HCT116 (cell line): ENCODE results near the gene GFY. TPM values are rescaled to one million over a fixed set of nuclear protein-coding genes. Genes with fewer than 3 reads are reported as not detected.

Source experiments
- ATAC-seq: fragments of 200-7000 bp; cut with Tn5 transposase; 2 replicates; pipeline ENCODE4 v1.9.1; 2020; ENCODE audit warnings: mild to moderate bottlenecking, moderate library complexity
- BruUV-seq: library from RNA; stranded (reverse); fragments of 400-500 nt; replicated peaks from 2 replicates; lab custom pipeline; 2021; lab: Mats Ljungman, UMichigan
- CTCF ChIA-PET: fragments of 300-600 bp; sonication (Branson Sonifier 250); formaldehyde crosslinking; loops from one replicate; lab custom pipeline; 2021; ENCODE audit warnings: antibody characterized with exemption; lab: Charles Lee
- POLR2A ChIA-PET: fragments of 300-600, 350-600 bp; sonication (Branson Sonifier 250); formaldehyde crosslinking; loops from one replicate; lab custom pipeline; 2021; ENCODE audit warnings: antibody characterized with exemption; lab: Charles Lee
- RAD21 ChIA-PET, 2 experiments: fragments of 300-600 bp; sonication (Branson Sonifier 250); formaldehyde crosslinking; loops; one replicate each; lab custom pipeline; 2023; ENCODE audit warnings: low total read pairs in 2 of 2; ENCODE audit not compliant: uncharacterized antibody in 2 of 2, unreplicated experiment in 2 of 2, low non-redundant PET in 1 of 2; lab: Charles Lee
- DNase-seq: peaks from one replicate; pipeline ENCODE4 v3.0.0-alpha.2; 2010; ENCODE audit warnings: low read depth, low spot score
- H2AFZ ChIP-seq: fragments of 200-600 bp; shearing (Covaris generic), sonication (generic); 2 replicates; pipeline ENCODE4 v1.6.1; 2017; ENCODE audit warnings: low read depth, mixed run types, mixed read lengths, antibody characterized with exemption, low read length; ENCODE audit not compliant: poor library complexity, severe bottlenecking
- H3K27ac ChIP-seq: 2 replicates; pipeline ENCODE4 v1.5.1; 2012; ENCODE audit warnings: low read depth, low read length
- H3K27me3 ChIP-seq: fragments of 200-600 bp; sonication (generic); 2 replicates; pipeline ENCODE4 v1.6.1; 2016; ENCODE audit warnings: mixed run types, low read length, mixed read lengths; ENCODE audit not compliant: insufficient read depth
- H3K36me3 ChIP-seq, 2 experiments: fragments of 200-500 bp in 1 of 2; fragments of 200-600 bp in 1 of 2; sonication (Bioruptor generic) in 1 of 2; sonication (generic) in 1 of 2; 2 replicates each; pipeline versions ENCODE4 v1.5.1 to v1.6.1; 2014 to 2016; ENCODE audit warnings: low read length in 2 of 2, inconsistent platforms in 1 of 2, mixed read lengths in 1 of 2, mixed run types in 1 of 2; ENCODE audit not compliant: insufficient read depth in 2 of 2, control insufficient read depth in 1 of 2
- H3K4me1 ChIP-seq, 2 experiments: fragments of 200-600 bp in 1 of 2; sonication (generic) in 1 of 2; 2 replicates each; pipeline versions ENCODE4 v1.5.1 to v1.6.1; 2012 to 2017; ENCODE audit warnings: low read length in 2 of 2, inconsistent platforms in 1 of 2, mild to moderate bottlenecking in 1 of 2, mixed read lengths in 1 of 2, mixed run types in 1 of 2, moderate library complexity in 1 of 2; ENCODE audit not compliant: insufficient read depth in 2 of 2, control insufficient read depth in 1 of 2
- H3K4me2 ChIP-seq: fragments of 200-600 bp; sonication (generic); 2 replicates; pipeline ENCODE4 v1.6.1; 2017; ENCODE audit warnings: mixed run types, low read length, mixed read lengths
- H3K4me3 ChIP-seq, 2 experiments: fragments of 200-600 bp in 1 of 2; sonication (generic) in 1 of 2; replicated peaks in 1 of 2; 2 replicates each; pipeline ENCODE4 v1.5.1; 2011 to 2016; ENCODE audit warnings: low read length in 2 of 2, control low read depth in 1 of 2, low read depth in 1 of 2, mild to moderate bottlenecking in 1 of 2, mixed read lengths in 1 of 2, mixed run types in 1 of 2
- H3K79me2 ChIP-seq: fragments of 200-600 bp; sonication (generic); 2 replicates; pipeline ENCODE4 v1.6.1; 2017; ENCODE audit warnings: mild to moderate bottlenecking, mixed run types, low read length, moderate library complexity, mixed read lengths; ENCODE audit not compliant: insufficient read depth
- H3K9ac ChIP-seq: fragments of 200-600 bp; sonication (generic); 2 replicates; pipeline ENCODE4 v1.6.1; 2016; ENCODE audit warnings: low read length, mixed read lengths
- H3K9me2 ChIP-seq: fragments of 200-600 bp; sonication (generic), shearing (Covaris generic); 2 replicates; pipeline ENCODE4 v1.6.1; 2017; ENCODE audit warnings: mixed run types, mild to moderate bottlenecking, moderate library complexity; ENCODE audit not compliant: insufficient read depth
- H3K9me3 ChIP-seq, 2 experiments: fragments of 200-500 bp in 1 of 2; fragments of 200-600 bp in 1 of 2; sonication (Bioruptor generic) in 1 of 2; sonication (generic) in 1 of 2; 2 replicates each; pipeline ENCODE4 v1.6.1; 2014 to 2017; ENCODE audit warnings: low read length in 2 of 2, mixed read lengths in 2 of 2, inconsistent platforms in 1 of 2, low read depth in 1 of 2, mild to moderate bottlenecking in 1 of 2, mixed run types in 1 of 2, moderate library complexity in 1 of 2; ENCODE audit not compliant: control insufficient read depth in 1 of 2, insufficient read depth in 1 of 2
- H4K20me1 ChIP-seq: fragments of 200-600 bp; sonication (generic), shearing (Covaris generic); 2 replicates; pipeline ENCODE4 v1.6.1; 2017; ENCODE audit warnings: mixed run types, mild to moderate bottlenecking, moderate library complexity; ENCODE audit not compliant: insufficient read depth
- CEBPB ChIP-seq: IDR thresholded peaks from 2 replicates; pipeline ENCODE4 v1.6.1; 2012; ENCODE audit warnings: low read depth
- EGR1 ChIP-seq: IDR thresholded peaks from 2 replicates; pipeline ENCODE4 v1.6.1; 2012; ENCODE audit warnings: low read depth
- EZH2 ChIP-seq: fragments of 200-600 bp; sonication (generic); IDR thresholded peaks from 2 replicates; pipeline ENCODE4 v1.6.1; 2017; ENCODE audit warnings: antibody characterized with exemption, mixed run types
- EZH2phosphoT487 ChIP-seq: fragments of 200-600 bp; IDR thresholded peaks from 2 replicates; pipeline ENCODE4 v1.6.1; 2018; ENCODE audit warnings: antibody characterized with exemption, borderline replicate concordance
- FOSL1 ChIP-seq: IDR thresholded peaks from 2 replicates; pipeline ENCODE4 v1.6.1; 2012; ENCODE audit warnings: low read depth
- POLR2A ChIP-seq: IDR thresholded peaks from 2 replicates; pipeline ENCODE4 v1.7.0; 2011; ENCODE audit warnings: borderline replicate concordance; ENCODE audit not compliant: insufficient read depth, insufficient read length; ENCODE audit errors: extremely low read depth
- YY1 ChIP-seq: IDR thresholded peaks from 2 replicates; pipeline ENCODE4 v1.6.1; 2011; ENCODE audit warnings: low read length, low read depth, moderate library complexity, mild to moderate bottlenecking; ENCODE audit not compliant: insufficient replicate concordance; ENCODE audit errors: extremely low read depth
- ZFX ChIP-seq: fragments of 450-650 bp; IDR thresholded peaks from 2 replicates; pipeline ENCODE4 v1.6.1; 2017
- ZNF274 ChIP-seq: fragments of 200-500 bp; sonication (Bioruptor generic); IDR thresholded peaks from 2 replicates; pipeline ENCODE4 v1.6.1; 2014; ENCODE audit warnings: mild to moderate bottlenecking, low read depth, low read length, inconsistent platforms
- intact Hi-C: fragments of 100-400 bp; cut with micrococcal nuclease; formaldehyde crosslinking; loops from 2 replicates; pipeline ENCODE4 v1.10.0; 2022
- total RNA-seq: library from RNA; stranded (reverse); gene quantifications from one replicate; pipeline ENCODE4 v1.2.1, GENCODE V29; 2021; ENCODE audit not compliant: unreplicated experiment
- TF ChIP-seq, protein P1 (sequence below): IDR thresholded peaks from 2 replicates; pipeline ENCODE4 v1.6.1; 2011; ENCODE audit warnings: mild to moderate bottlenecking, low read length, moderate library complexity; ENCODE audit not compliant: insufficient replicate concordance; ENCODE audit errors: extremely low read depth
- TF ChIP-seq, protein P2 (sequence below): IDR thresholded peaks from 2 replicates; pipeline ENCODE4 v1.6.1; 2012
- TF ChIP-seq, protein P3 (sequence below), 3 experiments: fragments of 200-600 bp in 1 of 3; sonication (generic) in 1 of 3; IDR thresholded peaks in 2 of 3; conservative IDR thresholded peaks in 1 of 3; 2 replicates each; pipeline ENCODE4 v1.5.1; 2012 to 2017; ENCODE audit warnings: low read depth in 2 of 3, low read length in 2 of 3, antibody characterized with exemption in 1 of 3, borderline replicate concordance in 1 of 3, control low read depth in 1 of 3, mild to moderate bottlenecking in 1 of 3, mixed read lengths in 1 of 3, mixed run types in 1 of 3, moderate library complexity in 1 of 3; ENCODE audit not compliant: insufficient read depth in 1 of 3

Gene GFY
- total RNA-seq, 1 experiment from 2014 or later, result 2.6 TPM

DNA sequence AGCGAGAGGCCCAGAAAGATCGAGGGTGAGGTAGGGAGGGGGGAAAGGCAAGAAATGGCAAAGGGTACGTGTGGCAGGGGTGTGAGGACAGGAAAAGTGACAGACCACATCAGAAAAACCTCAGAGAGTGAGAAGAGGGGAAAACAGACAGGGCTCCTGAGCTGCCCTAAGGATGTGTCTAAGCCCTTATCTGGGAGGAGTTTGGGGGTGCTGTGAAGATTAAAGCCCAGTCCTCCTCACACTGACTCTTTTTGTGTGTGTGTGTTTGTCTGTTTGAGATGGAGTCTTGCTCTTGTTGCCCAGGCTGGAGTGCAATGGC is 1.2 kb upstream of the GFY start:
- H3K36me3 ChIP-seq, result no peaks in the 10 kb centered on the region
- no peak overlapping the region for H3K4me3 ChIP-seq
- CTCF ChIA-PET, result interaction anchor here (1.3 kb wide), 1 partner anchor 21 kb away, joined by 4 read pairs; no protein-coding TSS in a partner anchor
- no peaks in the 10 kb centered on the region for H3K9me3 ChIP-seq
- H3K9me2 ChIP-seq, result no peaks in the 10 kb centered on the region
- H4K20me1 ChIP-seq, result no peaks in the 10 kb centered on the region
- no peak overlapping the region for H3K4me2 ChIP-seq
- no peak overlapping the region for H3K27ac ChIP-seq
- RAD21 ChIA-PET, result no interaction called here
- no peak overlapping the region for H3K9ac ChIP-seq
- TF ChIP-seq FOSL1, result no peak
- TF ChIP-seq EZH2phosphoT487, result no peak
- no peak for TF ChIP-seq ZFX
- no peak for TF ChIP-seq ZNF274
- TF ChIP-seq YY1, result no peak
- no peak for TF ChIP-seq POLR2A
- no peak for TF ChIP-seq CEBPB
- TF ChIP-seq, protein P1, sequence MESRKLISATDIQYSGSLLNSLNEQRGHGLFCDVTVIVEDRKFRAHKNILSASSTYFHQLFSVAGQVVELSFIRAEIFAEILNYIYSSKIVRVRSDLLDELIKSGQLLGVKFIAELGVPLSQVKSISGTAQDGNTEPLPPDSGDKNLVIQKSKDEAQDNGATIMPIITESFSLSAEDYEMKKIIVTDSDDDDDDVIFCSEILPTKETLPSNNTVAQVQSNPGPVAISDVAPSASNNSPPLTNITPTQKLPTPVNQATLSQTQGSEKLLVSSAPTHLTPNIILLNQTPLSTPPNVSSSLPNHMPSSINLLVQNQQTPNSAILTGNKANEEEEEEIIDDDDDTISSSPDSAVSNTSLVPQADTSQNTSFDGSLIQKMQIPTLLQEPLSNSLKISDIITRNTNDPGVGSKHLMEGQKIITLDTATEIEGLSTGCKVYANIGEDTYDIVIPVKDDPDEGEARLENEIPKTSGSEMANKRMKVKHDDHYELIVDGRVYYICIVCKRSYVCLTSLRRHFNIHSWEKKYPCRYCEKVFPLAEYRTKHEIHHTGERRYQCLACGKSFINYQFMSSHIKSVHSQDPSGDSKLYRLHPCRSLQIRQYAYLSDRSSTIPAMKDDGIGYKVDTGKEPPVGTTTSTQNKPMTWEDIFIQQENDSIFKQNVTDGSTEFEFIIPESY, result no peak
- TF ChIP-seq EZH2, result no peak
- TF ChIP-seq, protein P2, sequence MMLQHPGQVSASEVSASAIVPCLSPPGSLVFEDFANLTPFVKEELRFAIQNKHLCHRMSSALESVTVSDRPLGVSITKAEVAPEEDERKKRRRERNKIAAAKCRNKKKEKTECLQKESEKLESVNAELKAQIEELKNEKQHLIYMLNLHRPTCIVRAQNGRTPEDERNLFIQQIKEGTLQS, result no peak
- TF ChIP-seq, protein P3, sequence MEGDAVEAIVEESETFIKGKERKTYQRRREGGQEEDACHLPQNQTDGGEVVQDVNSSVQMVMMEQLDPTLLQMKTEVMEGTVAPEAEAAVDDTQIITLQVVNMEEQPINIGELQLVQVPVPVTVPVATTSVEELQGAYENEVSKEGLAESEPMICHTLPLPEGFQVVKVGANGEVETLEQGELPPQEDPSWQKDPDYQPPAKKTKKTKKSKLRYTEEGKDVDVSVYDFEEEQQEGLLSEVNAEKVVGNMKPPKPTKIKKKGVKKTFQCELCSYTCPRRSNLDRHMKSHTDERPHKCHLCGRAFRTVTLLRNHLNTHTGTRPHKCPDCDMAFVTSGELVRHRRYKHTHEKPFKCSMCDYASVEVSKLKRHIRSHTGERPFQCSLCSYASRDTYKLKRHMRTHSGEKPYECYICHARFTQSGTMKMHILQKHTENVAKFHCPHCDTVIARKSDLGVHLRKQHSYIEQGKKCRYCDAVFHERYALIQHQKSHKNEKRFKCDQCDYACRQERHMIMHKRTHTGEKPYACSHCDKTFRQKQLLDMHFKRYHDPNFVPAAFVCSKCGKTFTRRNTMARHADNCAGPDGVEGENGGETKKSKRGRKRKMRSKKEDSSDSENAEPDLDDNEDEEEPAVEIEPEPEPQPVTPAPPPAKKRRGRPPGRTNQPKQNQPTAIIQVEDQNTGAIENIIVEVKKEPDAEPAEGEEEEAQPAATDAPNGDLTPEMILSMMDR (IDR thresholded peaks at IDR 0.05 in 2 of 3, conservative IDR thresholded peaks at IDR 0.05 in 1 of 3; ENCODE audit: borderline replicate concordance in 1 of 3, insufficient read depth in 1 of 3, low read depth in 2 of 3, low read length in 2 of 3), result no peak
- TF ChIP-seq EGR1, result no peak
- H3K4me1 ChIP-seq, result peaks cover 12 to 43% of the 10 kb centered on the region in 2 experiments; a peak in 3 of 4 replicates
- no peak overlapping the region for H2AFZ ChIP-seq
- DNase-seq (no peak), ATAC-seq (no peak)
- no peaks in the 10 kb centered on the region for H3K79me2 ChIP-seq
- no TSS peak for BruUV-seq
- H3K27me3 ChIP-seq, result peaks cover 20% of the 10 kb centered on the region; the same call in 1 of the 2 replicates
- POLR2A ChIA-PET, result interaction anchor here (1.2 kb wide), 1 partner anchor 29 kb away, joined by 3 read pairs; the partner anchor contains the start of gene ALDH16A1
- intact Hi-C loops, result no loop called here
